NCI-H2196 (cell line): ENCODE results near the gene SOCS2.
"Not testable (repeated sequence)": the region's sequence is repeated elsewhere in the genome, so short reads cannot be mapped to it uniquely, and the experiment has no call there.

Experiments
- DNase-seq: peaks from one replicate; lab custom pipeline; 2025; ENCODE audit not compliant: unreplicated experiment; lab: John Stamatoyannopoulos, UW

SOCS2 gene

DNA sequence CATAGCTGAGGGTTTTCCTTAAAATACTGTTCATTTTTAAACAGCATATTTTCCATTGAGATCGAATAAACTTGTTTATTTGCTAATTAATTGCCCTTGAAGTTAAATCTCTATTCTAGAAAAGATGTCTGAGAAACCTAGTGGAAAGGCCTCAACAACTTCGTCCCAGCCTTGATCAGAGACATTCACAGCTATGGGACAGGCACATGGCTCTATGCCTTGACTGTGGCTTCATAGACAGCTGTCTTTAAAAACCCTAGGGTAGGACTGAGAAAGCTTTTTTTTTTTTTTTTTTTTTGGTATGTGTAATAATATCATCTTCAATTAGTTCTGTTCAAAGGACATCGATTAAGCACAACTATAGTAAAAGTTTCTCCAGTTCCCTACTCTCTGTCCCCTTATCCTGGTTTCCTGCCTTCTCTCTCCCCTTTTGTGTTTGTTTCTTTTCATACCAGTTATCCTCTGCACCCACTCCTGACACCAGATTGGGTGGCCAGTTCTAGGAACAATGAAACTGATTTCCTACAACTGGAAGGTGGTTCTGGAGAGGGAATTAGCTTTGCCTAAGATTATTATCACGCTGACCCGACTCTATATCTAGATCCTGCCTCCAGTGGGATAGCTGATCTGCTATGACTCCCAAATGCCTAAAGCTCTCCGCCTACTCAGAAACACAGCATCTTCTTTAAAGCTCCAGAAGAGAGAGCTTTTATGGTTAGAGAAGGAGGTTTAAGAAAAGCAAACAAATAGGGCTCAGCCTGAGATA is 20.3 kb downstream of the SOCS2 start:
- DNase-seq: no peak

DNA sequence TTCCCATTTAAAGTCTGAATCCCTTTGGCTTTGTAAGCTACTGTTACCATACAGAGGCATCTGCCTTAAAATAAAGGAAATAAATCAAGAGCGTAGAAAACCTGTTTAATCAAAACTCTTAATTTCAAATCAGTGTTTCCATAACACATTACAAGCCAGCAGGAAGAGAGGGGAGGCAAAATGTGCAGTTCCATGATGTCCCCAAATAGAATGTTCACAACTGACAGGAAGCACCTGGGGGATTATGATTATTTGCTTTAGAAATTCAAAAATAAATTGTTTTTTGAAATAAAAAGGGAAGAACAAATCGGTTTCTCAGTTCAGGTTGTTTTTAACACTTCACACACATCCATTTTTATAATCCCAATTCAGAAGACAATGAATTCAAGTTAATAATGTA is 21.4 kb downstream of the SOCS2 start:
- no peak for DNase-seq

DNA sequence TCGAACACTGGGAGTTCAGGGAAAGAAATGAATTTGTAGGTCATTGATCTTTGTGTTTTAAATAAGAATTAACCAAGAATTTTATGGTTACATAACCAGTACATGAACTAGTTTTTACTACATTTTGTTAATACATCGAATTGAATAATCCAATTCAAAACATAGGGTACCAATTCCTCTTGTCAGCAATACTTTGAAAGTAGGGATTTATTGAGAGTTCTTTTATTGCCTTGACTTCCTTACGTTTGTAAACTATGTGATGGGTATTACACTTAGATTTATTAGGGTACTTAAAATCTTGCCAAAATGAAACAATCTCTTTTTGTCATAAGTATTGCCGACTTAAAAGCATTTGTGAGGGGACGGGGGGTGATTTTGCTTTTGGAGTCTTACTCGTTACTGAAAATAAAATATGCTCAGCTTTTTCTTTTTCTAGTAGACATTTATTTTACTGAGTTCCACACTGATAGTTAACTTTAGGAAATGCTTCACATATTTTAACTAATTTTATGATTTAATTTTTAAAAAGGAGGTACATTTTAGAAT is 22.4 kb downstream of the SOCS2 start:
- no peak for DNase-seq

DNA sequence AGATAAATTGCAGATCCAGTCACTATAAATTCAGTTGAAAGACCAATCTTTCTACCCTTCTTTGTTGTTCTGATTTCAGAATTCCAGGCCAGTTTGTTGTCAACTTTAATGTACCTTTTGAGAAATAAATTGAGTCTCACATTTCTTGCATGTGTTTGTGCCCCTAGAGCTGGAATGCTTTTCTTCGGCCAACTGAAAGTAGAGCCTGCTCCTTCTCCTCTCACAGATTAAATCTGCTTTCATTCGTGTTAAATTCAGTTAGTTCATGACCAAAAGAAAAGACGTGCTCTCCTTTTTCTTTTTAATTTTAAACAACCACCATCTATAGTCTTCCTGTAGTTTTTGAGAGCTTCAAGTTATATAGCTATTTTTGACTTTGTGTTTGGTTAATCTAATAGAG is 22.9 kb downstream of the SOCS2 start:
- DNase-seq: no peak

DNA sequence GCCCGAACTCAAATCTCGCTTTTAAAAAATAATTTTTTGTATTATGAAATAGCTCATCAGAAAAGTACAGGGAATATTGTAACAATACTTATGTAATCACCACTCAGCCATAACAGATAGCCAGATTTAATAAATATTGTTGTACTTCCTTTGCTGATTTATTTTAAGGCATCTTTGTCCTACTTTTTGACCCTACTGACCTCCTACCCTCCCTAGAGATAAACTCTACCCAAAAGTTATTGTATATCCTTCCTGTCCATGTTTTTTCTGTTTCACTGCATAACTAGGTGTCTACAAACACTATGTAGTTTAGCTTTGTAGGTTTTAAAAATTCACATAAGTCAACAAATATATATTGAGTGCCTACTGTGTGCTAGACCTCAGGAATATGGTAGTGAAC is 25.1 kb downstream of the SOCS2 start:
- no peak for DNase-seq

DNA sequence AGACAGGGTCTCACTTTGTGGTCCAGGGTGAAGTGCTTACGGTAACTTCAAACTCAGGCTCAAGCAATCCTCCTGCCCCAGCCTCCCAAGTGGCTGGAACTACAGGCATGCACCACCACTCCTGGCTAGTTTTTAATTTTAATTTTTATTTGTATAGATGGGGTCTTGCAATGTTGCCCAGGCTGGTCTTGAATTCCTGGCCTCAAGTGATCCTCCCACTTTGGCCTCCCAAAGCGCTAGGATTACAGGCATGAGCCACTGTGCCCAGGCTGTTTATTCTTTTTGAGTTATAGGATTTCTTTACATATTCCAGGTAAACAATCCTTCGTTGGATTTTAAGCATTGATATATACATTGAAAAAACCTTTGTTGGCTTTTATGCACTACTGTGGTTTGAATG is 26.7 kb downstream of the SOCS2 start:
- no peak for DNase-seq

DNA sequence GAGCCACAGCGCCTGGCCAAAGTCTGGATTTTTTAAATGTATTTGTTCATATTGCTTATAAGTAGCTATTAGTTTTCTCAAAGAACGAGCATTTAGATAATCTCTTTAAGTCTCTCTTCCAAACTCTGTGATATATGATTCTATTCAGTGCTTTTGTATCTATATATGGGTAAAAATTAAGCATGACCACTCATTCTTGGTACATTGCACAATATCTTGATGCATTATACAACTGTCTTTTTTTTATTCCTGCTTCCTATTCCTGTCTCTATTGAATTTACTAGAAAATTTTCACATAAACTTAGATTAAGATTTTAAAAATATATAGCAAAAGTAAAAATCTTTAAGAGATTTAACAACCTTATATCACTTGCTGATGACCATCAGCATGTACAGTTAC is 29.1 kb downstream of the SOCS2 start:
- no peak for DNase-seq

DNA sequence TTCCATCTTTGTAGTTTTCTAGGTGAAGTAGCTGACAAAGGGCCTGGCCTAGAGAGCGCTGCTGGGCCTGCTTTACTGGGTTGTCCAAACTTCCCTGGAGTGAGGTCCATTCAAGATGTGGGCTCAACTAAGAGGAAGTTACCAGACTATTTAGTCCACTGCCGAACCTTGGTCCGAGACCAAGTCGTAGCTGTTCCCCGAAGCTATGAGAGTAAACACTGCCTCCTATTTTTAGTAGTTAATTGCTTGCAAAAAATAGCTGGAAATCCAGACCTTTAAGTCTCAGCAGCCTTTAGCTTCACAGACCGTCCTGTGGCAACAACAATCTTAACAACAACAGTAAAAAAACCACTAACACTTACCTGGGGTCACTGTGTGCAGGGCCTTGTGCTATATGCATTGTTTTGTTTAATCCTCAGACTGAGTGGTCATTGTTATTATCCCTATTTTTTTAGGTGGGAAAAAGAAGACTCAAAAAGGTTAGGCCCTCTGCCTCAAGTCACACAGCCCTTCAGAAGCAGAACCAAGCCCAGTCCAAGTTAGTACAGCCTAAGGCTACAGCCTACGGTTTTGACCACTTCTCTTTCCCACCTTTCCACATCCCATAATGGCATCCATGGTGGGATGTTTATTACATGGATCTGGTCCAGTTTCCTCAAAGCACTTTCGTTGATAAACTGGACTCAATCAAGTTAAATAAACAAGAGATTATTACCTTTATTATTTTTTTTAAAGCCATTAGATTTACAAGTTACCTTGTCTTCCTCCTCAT is 30.6 kb downstream of the SOCS2 start:
- no peak for DNase-seq

DNA sequence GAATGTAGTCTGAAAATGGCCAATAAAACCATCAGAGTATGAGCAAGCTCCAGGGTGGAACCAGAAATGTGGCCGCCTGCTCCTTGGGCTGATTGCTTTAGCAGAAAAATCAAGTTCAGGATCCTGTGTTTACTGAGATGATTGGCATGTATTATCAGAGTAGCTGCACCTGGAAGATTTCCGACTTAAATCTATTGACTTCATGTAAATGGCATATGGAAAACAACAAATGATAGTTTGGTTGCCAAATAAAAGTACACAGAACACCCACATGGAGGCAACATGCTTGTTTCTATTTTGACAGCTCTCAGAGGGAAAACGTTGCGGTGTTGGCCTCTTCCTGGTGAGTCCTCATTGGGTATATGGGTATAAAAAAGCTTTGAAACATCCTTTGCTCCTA is 31.3 kb downstream of the SOCS2 start:
- no peak for DNase-seq

DNA sequence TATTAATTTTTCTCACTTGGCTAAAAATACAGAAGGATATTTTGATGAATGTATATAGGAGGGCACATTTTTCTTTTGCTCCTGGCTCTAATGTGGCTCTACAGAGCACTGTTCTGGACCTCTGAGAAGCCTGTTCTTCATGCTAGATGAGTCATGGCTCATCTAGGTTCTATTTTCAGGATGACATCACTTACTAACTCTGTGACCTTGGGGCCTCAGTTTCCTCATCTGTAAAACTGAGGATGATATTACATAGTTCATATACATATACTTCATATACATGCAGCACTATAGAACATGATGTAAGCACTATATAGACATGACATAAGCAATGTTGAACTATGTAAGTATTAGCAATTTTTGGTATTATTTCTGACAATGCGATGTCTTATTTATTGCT is 35.8 kb downstream of the SOCS2 start:
- no peak for DNase-seq

DNA sequence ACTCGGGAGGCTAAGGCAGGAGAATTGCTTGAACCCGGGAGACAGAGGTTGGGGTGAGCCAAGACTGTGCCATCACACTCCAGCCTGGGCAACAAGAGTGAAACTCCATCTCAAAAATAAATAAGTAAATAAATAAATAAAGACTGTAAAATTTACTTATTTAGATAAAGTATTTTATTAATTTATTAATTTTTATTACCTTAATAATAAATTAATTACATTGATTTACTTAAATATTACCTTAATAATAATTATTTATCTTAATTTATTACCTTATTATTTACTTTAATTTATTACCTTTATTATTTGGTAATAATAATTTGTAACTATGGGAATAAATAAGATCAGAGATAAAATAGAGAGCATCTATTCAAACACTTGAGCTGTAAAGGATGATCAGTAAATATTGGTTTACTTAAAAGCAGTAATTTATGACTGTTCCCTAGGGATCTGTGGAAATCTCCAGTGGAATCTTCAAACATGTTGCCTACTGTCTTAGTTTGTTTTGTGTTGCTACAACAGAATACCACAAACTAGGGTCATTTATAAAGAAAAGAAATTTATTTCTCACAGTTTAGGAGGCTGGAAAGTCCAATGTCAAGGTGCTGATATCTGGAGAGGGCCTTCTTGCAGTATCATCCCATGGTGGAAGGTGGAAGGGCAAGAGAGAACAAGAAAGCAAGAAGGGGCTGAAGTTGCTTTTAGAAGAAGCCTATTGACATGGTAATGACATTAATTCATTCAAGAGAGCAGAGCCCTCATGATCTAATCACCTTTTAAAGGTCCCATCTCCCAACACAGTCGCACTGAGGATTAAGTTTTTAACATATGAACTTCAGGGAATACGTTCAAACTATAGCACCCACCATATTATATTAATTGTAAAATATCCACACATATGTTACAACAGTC is 37.1 kb downstream of the SOCS2 start:
- DNase-seq: no peak

DNA sequence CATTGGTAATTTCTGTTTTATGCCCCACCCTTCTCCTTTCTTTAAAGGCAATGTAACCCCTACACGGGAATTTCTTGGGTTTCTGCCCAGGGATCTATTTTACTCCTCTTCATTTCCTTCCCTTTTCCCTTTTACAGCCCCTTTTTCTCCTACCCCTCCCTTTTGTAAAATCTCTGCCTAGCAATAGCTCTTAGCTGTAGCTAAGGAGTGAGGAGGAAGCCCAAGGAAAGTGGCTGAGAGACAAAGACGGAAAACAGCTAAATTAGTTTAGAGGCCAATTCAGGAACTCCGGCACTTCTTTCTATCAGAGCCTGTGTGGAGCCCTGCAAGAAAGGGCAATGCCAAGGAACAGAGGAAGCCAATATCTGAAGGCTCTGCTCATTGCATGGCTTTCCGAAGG is 40.3 kb downstream of the SOCS2 start:
- no peak for DNase-seq

DNA sequence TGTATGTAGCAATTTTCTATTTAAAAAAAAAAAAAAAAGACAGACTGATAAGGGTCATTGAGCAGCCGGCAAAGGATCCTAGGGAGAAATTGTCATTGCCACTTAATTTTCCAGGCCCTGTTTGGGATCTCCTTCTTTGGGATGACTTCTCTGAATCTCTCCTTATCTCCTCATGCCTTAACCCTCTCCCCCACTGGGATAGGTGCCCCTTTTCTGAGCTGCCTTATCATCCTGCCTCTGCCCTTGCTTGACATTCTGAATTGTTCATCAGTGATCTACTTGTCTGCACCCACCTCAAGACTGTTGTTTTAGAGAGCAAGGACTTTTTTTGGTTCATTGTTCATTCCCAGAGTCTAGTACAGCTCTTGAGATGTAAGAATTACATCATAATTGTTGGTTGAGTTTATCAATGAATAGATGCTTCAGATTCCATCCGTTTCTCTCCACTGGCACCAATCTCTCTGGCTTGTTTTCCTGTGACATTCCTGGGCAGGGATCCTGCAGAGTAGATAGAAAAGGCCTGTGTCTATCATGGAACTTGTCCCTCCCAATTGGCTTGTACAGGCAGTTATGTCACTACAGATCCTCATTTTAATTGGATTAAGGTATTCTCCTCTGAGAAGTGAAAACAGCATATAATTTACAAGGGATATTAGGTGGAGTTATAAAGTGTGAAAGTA is 42.6 kb downstream of the SOCS2 start:
- DNase-seq: no peak

DNA sequence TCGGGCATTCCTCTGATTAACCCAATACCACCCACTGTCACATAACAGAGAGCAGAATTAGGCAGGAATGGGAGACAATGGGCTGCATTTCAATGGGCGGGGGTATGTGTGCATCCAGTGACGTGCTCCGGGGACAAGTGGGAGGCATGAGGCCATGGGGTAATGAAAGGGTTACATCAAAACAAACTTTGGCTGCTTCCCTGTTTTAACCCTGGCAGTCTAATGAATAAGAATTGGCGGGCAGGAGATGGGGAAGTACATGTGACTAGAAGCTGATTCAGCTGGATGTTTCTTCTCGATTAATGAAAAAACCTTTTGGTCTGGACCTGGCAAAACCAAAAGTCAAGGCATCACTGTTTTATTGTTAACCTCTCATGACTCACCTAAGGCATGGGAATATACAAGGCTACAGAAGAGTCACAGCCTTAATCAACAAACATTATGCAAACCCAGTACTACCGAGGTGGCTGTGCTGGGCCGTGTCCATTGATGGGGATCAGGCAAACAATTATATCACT is 44.2 kb downstream of the SOCS2 start:
- no peak for DNase-seq

DNA sequence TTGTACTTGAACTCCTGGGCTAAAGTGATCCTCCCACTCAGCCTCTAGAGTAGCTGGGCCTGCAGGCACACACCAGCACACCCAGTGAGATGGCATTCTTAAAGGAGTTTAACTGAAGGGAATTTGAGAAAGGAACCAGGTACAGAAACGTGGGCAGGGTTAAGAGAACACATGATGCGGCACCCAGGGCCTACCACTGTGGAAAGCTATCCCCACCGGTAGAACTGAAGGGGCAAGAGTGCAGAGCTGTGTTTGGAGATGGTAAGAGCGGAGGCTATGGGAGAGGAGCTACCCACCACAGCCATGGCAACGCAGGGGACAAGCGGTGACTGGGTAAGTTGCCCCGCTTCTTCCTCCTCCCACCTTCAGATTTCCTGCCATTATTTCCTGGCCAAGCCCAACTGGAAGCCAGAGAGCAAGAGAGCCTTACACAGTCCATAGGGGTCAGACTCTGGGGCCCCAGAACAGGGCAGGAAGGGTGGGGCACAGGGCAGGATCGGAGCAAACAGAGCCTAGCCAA is 46.5 kb downstream of the SOCS2 start:
- DNase-seq: no peak

DNA sequence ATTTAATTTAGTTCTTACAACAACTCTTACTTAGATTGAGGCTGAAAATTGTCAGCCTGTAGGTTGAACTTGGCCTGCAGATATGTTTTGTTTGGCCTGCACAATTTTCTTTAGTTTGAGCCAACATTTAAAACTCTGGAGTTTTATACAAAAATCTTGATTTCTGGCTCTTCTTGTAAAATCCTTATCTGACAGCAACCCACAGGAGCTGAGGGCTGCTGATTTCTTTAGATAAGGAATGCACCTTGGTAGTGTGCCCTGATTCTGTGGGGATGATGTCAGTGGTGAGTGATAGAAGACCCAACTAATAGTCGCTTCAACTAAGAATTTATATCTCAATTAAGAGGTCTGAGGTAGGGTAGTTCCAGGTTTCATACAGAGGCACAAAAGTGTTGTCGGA is 49.5 kb downstream of the SOCS2 start:
- no peak for DNase-seq

DNA sequence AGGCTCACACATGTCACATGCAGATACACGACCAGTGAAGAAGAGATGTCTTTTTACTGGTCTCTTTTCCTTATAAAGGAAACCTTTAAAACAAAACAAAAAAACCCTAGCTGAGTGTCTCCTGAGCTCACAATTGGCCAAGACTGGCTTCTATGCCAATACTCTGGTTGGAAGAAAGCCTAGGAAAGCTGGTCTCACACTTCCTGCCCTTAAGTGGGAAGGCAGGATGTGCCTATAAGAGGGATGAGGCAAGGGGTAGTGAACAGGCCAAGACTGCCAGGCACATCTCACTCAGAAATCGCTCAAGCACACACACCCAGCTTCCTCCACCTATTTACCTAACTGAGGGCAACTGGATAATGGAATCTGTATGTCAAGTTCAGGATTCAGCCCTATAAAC is 50.0 kb downstream of the SOCS2 start:
- no peak for DNase-seq

DNA sequence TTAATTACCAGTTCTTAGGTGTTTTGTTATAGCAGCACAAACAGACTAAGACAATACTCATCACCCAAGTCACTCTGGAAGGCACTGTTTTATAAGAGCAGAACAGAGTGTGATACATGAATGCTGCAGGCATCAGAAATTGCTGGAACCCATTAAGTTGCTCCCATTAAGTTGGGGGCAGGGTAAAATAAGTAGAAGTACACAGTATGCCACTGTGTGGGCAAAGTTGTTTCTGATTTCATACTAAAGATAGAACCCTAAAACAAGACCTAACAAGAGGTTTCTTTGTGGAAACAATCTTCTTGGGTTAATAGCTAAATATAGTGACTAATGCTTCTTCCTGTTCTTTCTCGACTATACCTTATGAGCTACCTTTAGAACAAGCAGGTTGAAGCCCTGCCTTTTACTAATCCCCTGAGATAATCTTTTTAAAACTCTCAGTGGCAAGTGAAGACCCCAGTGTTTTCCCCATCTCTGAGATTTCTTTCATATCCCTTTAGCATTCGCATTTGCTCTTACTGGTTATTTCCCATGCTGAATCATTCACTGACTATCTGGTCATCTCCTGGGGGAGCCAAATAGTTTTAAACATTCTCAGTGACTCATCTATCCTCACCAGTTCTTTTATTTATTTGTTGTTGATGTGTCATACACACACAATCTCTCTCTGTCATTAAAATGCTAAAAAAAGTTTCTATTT is 52.3 kb downstream of the SOCS2 start:
- DNase-seq: no peak

DNA sequence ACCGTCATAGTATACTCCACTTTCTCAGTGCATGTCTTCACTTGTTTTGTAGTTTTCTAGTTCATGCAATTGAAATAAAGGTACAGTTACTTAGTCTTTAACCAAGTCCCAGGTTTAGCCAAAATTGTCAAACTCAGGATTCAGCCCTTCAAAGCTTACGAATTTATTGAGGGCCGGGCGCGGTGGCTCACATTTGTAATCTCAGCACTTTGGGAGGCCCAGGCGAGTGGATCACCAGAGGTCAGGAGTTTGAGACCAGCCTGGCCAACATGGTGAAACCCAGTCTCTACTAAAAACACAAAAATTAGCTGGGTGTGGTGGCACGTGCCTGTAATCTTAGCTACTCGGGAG is 52.8 kb downstream of the SOCS2 start:
- DNase-seq: not testable (repeated sequence)

DNA sequence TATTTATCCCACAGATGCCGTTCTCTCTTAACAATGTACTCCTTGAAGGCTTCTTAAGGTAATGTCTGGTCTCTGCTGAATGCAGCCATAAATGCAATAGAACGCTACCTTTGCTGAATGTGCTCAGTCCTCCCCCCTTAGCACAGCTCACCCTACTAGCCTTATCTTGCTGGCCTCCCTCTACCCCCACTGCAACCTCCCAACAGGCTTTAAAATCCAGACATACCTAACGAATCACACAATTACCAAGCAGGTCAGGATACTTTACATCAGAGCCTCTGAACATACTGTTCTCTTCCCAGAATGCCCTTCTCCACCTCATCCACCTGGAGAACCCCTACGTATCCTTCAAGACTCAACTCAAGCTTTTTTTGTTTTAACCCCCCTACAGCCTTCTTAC is 53.7 kb downstream of the SOCS2 start:
- no peak for DNase-seq
